ENCODE measurements around the gene VSTM2B.

DNA sequence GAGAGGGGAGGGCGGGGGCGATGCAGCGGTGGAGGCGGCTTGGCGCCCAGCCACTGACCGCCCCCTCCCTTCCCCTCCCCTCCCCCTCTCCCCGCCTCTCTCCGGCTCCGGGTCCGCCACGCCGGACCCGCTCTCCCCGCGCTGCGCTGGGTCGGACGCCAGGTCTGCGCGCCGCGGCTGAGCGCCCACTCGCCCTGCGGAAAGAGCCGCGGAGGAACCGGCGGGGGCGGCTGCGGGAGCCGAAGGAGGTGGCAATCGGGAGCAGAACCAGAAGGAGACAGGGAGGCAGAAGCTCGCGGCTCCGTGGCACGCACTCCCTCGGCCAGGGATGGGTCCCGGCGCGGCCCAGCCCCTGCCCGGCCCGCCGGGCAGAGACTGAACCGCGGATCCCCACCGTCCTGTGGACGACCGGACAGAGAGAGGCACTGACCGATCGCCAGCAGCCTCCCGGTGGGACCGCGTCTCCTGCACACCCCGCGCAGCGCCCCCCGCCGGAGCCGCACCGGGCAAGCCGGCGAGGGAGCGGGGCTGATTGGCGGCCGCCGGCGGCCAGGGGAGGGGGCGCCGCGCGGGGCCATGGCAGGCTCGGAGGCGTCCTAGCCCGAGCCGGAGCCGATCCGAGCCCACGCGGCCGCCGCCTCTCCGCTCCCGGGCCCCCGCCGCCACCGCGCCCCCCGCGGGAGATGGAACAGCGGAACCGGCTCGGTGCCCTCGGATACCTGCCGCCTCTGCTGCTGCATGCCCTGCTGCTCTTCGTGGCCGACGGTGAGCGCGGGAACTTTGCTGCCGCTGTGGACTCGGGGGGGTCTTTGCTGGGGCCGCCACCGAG is at the start of gene VSTM2B:
- TF ChIP-seq CTCF (conservative IDR thresholded peaks at IDR 0.05; ENCODE audit: low read length) = no peak
- no peak for TF ChIP-seq EZH2phosphoT487 (IDR thresholded peaks at IDR 0.05; ENCODE audit: borderline replicate concordance, low read depth, low read length)

All from OCI-LY7 (cell line).